Stimulated activated memory B cell treated with anti-CD40 and anti-IgM and Interleukin-4, amounts not matched to agents 10 μg/mL and 1 μg/mL and 100 μg/mL, for 72 hours (primary cell): ENCODE results near the gene TF.

Experiments
- ATAC-seq: fragments of 150-1000 bp; cut with Tn5 transposase; 2 replicates; pipeline ENCODE4 v1.10.0; 2021
- H3K27ac Mint-ChIP-seq: one replicate; pipeline ENCODE4 v1.8.0; 2022; ENCODE audit warnings: mild to moderate bottlenecking, mixed read lengths
- H3K27me3 Mint-ChIP-seq: one replicate; pipeline ENCODE4 v1.8.0; 2022; ENCODE audit warnings: mixed read lengths
- H3K36me3 Mint-ChIP-seq: one replicate; pipeline ENCODE4 v1.8.0; 2022; ENCODE audit warnings: mixed read lengths
- H3K4me1 Mint-ChIP-seq: one replicate; pipeline ENCODE4 v1.8.0; 2022; ENCODE audit warnings: mixed read lengths
- H3K4me3 Mint-ChIP-seq: one replicate; pipeline ENCODE4 v1.8.0; 2022; ENCODE audit warnings: mild to moderate bottlenecking, moderate library complexity, mixed read lengths
- H3K9me3 Mint-ChIP-seq: one replicate; pipeline ENCODE4 v1.8.0; 2022; ENCODE audit warnings: mixed read lengths

Gene TF

GRCh38 chr3:133838916-133839800, 93.0 kb downstream of the TF start:
- Mint-ChIP-seq H3K4me3 (no peak overlapping the region), H3K4me1 (no peaks in the 10 kb centered on the region), H3K27ac (no peak overlapping the region), H3K36me3 (no peaks in the 10 kb centered on the region), H3K9me3 (no peaks in the 10 kb centered on the region), H3K27me3 (peaks cover 31% of the 10 kb centered on the region)
- ATAC-seq, result no peak

GRCh38 chr3:133840055-133840737, 94.0 kb downstream of the TF start:
- H3K9me3 Mint-ChIP-seq, result no peaks in the 10 kb centered on the region
- H3K4me3 Mint-ChIP-seq, result no peak overlapping the region
- peak; percentile 21 for ATAC-seq
- no peak overlapping the region for H3K27ac Mint-ChIP-seq
- H3K4me1 Mint-ChIP-seq, result no peaks in the 10 kb centered on the region
- H3K36me3 Mint-ChIP-seq, result no peaks in the 10 kb centered on the region
- H3K27me3 Mint-ChIP-seq, result peaks cover 31% of the 10 kb centered on the region

DNA sequence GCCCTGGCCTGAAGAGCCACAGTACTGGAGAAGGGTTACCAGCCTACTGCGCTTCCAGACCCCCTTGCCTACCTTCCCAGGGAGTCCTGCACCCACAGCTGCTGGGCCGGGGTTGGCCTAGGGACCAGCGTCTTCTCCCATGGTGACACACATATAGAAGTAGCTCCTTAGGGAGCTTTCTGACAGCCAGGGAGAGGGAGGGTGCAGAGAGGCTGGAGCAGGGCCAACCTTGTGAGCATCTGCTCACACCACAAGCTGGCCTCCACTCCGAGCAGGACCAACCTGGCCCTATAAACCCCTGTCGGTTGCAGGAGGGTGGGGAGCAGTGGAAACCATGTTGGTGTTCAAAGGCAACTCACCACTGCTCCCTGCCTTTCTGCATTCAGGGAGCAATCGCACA, 94.6 kb downstream of the TF start:
- Mint-ChIP-seq H3K36me3 (no peaks in the 10 kb centered on the region), H3K27me3 (peaks cover 31% of the 10 kb centered on the region), H3K4me3 (no peak overlapping the region), H3K9me3 (no peaks in the 10 kb centered on the region), H3K4me1 (no peaks in the 10 kb centered on the region), H3K27ac (no peak overlapping the region)
- ATAC-seq, result no peak

GRCh38 chr3:133841196-133841595, 95.0 kb downstream of the TF start:
- Mint-ChIP-seq H3K9me3 (no peaks in the 10 kb centered on the region), H3K4me3 (no peak overlapping the region), H3K27me3 (peaks cover 31% of the 10 kb centered on the region), H3K4me1 (no peaks in the 10 kb centered on the region), H3K36me3 (no peaks in the 10 kb centered on the region), H3K27ac (no peak overlapping the region)
- ATAC-seq, result no peak

GRCh38 chr3:133842158-133842557, 96.0 kb downstream of the TF start:
- Mint-ChIP-seq H3K4me3 (no peak overlapping the region), H3K4me1 (no peaks in the 10 kb centered on the region), H3K36me3 (no peaks in the 10 kb centered on the region), H3K27ac (no peak overlapping the region), H3K9me3 (no peaks in the 10 kb centered on the region), H3K27me3 (peaks cover 31% of the 10 kb centered on the region)
- ATAC-seq, result no peak

DNA sequence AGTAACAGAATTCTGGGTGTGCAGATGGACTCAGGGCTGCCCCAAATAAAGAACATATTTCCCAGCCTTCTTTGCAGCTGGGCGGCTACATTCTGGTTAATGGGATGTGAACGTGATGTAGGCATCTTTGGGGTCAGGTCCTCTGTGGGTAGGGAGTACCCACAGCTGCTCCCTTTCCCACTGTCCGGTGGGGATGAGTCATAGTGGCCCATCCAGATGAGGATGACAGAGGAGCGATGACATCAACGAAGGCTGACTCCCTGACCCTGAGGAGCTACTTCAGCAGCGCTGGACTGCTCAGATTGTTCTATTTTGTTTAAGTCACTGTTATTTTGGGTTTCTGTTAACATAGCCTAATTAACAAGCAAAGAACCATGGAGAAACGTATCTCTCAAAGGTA, 97.4 kb downstream of the TF start:
- no peak for ATAC-seq
- Mint-ChIP-seq H3K4me3 (no peak overlapping the region), H3K9me3 (no peaks in the 10 kb centered on the region), H3K27me3 (peaks cover 22% of the 10 kb centered on the region), H3K4me1 (no peaks in the 10 kb centered on the region), H3K36me3 (no peaks in the 10 kb centered on the region), H3K27ac (no peak overlapping the region)

GRCh38 chr3:133845127-133845526, 98.9 kb downstream of the TF start:
- no peak overlapping the region for H3K27ac Mint-ChIP-seq

More at GRCh38 chr3:133845127-133845526, 98.9 kb downstream of the TF start:
- peaks cover 10% of the 10 kb centered on the region for H3K27me3 Mint-ChIP-seq
- H3K4me3 Mint-ChIP-seq, result no peak overlapping the region
- no peaks in the 10 kb centered on the region for H3K4me1 Mint-ChIP-seq
- no peaks in the 10 kb centered on the region for H3K9me3 Mint-ChIP-seq
- no peaks in the 10 kb centered on the region for H3K36me3 Mint-ChIP-seq
- no peak for ATAC-seq
